ENCODE results near the gene MYOM3.

- TF ChIP-seq CTCF (IDR thresholded peaks at IDR 0.05; ENCODE audit: poor library complexity, severe bottlenecking) (no peak), EZH2 (IDR thresholded peaks at IDR 0.05; ENCODE audit: borderline replicate concordance, insufficient read depth, low read length, poor library complexity, severe bottlenecking) (no peak), EP300 (conservative IDR thresholded peaks at IDR 0.05; ENCODE audit: poor library complexity, severe bottlenecking) (no peak), TAF1 (IDR thresholded peaks at IDR 0.05; ENCODE audit: low read depth) (no peak), SMC3 (conservative IDR thresholded peaks at IDR 0.05; ENCODE audit: poor library complexity) (no peak), REST (IDR thresholded peaks at IDR 0.05; ENCODE audit: borderline replicate concordance) (no peak), POLR2AphosphoS5 (IDR thresholded peaks at IDR 0.05) (no peak), MXI1 (conservative IDR thresholded peaks at IDR 0.05; ENCODE audit: poor library complexity, severe bottlenecking) (no peak), RAD21 (conservative IDR thresholded peaks at IDR 0.05) (no peak)
These were observed 22.0 kb downstream of the MYOM3 start for GRCh38 chr1:24089743-24090555.

Data from neural cell (in vitro differentiated cells).